Activated CD8-positive, alpha-beta memory T cell treated with anti-CD3 and anti-CD28 coated beads, Interleukin-2, amount 50 U/mL, for 24 hours (primary cell): ENCODE results near the gene KCNC4.
A peak's percentile ranks its signal among the peaks of the same experiment; 100 is the strongest.

Experiments
- DNase-seq: peaks from one replicate; pipeline ENCODE4 v3.0.0-alpha.2; 2020; ENCODE audit errors: extremely low read depth

Gene KCNC4

GRCh38 chr1:110209715-110210603, at the start of gene KCNC4:
Gene KCNC4, plus strand, starts transcription at chr1:110210314. Its CDS starts 1,186 bp downstream, at chr1:110211500.
- DNase-seq: peak; percentile 72

GRCh38 chr1:110160538-110161100, 49.5 kb upstream of the KCNC4 start:
- DNase-seq: no peak

DNA sequence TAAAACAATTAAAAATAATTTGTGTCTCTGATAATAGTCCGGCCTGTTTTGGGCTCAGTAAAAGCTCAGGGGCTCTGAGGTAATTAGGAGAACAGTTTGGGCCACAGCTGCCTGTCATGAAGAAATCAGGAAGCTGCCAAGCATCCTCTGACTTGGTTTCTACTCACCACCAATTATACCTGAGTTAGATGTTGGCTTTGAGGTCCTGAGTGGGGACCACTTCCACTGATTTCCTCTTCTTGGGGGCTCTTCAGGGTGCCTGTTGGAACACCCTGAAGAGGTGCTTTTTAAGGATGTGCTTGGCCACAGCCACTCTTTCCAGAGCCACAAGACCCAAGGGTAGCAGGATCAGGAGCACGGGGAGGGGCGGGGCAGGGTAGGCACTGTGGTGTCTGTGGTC, 48.9 kb upstream of the KCNC4 start:
- DNase-seq: no peak

DNA sequence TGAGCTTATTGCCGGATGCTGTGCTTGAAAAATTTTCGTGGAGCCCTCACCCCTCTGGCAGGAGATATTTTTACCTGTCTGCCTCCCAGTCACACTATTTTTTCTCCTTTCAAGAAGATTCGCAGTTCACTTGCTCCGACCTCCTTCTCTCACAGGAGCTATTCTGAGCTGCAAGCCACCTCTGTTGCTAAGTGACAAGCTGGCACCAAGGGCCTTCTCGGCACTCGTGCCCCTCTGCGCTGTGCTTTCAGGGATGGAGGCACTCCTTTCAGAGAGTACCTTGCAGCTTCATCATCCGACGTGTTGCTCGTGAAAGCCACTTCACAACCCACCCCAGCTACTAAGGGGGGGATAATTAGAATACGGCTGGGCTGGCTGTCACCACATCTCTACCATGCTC, 48.3 kb upstream of the KCNC4 start:
- DNase-seq: no peak

DNA sequence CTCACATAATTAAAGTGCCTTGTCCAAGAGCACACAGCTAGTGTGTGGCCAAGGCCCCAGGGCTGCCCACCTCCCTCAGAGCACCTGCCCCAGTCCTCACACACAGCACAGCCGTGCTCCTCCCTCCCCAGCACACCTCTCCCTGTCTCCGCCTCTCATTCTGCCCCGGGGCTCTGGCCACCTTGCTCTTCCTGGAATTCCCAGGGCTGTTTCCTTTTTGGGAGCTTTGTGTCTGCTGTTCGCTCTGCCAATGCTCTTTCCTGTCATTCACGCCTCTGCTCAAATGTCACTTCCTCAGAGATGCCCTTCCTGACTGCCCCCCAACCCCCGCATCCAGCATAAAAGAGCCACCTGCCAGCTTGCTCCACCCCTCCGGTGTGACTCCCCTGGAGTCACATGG, 46.5 kb upstream of the KCNC4 start:
- no peak for DNase-seq

- DNase-seq: no peak
Observed at GRCh38 chr1:110164725-110165350, 45.3 kb upstream of the KCNC4 start.

- no peak for DNase-seq
Observed at GRCh38 chr1:110165761-110166231, 44.3 kb upstream of the KCNC4 start.

DNA sequence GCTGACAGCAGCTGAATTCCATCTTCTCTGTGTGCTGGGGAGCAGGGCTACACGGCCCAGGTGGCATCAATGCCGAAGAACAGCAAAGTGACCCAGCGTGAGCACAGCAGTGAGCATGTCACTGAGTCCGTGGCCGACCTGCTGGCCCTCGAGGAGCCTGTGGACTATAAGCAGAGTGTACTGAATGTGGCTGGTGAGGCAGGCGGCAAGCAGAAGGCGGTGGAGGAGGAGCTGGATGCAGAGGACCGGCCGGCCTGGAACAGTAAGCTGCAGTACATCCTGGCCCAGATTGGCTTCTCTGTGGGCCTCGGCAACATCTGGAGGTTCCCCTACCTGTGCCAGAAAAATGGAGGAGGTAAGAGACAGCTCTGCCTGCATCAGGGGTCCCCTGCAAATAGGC, 43.3 kb upstream of the KCNC4 start:
- DNase-seq: no peak

DNA sequence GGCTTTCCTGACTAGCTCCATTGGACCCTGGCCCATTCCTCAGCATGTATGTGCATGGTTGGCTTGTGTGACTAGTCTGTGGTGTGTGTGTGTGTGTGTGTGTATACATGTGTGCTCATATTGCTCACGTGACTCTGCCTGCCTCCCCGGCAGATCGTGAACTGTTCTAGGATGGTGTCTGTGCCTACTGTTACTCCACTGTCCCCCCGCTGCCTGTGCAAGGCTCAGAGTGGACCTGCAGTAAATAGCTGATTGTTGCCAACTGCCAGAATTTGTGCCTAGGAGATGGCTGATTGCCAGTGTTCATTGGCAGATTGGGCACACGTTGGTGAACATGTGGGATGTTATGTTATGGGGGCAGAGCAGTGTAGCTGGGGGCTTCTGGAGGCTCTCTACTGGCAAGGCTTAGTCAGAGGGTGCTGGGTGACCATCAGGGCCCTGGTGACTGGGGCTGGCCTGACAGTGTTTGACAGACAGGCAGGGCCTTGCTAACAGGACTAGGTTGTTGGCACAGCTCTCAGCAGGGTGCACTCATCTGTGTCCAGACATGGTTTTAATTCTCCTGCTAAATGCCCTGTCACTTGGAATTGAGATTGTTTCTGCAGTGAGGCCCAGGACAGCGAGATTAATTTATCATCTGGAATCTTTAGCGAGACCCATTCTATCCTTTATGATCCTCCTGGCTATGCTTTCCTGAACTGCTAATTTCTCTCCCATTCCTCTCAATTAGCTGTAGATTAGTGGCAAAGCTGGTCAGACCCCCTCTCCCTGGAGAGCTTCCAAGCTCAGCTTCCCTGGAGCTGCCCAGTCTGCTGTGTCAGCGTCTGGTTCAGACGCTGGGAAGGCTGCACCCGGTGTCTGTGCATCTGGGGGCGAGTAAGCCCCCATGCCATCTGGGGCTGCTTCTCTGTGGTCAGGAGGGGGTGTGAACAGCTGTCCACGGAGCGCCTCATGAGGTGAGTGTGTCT, 39.1 kb upstream of the KCNC4 start:
- DNase-seq: no peak

- DNase-seq: no peak
Observed at GRCh38 chr1:110172001-110172400, 38.1 kb upstream of the KCNC4 start.

DNA sequence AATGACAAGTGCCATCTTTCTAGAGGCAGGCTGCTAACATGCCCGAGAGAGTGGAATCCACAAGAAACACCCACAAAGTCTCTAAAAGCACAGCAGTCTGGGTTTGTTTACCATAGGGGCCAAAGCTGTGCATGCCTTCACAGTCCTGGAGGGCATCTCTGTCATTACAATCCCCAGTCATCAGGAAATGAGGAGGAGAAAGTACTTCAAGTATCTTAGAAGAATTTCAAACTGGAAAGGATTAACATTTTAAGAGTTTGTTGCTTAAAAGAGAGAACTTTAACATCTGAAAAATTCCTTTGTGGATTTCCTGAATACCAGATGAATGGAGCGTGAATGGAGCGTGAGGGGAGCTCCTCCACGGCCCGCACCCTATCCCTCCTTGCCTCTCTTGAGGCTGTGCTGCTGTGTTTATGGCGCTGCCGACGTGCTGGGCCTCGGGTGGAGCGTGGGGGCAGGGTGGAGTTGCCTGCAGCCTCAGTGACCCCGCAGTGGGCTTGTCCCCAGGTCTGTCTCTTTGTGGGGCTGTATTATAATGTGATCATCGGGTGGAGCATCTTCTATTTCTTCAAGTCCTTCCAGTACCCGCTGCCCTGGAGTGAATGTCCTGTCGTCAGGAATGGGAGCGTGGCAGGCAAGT, 36.5 kb upstream of the KCNC4 start:
- DNase-seq: no peak

GRCh38 chr1:110174961-110175360, 35.2 kb upstream of the KCNC4 start:
- no peak for DNase-seq

GRCh38 chr1:110176299-110176956, 33.7 kb upstream of the KCNC4 start:
- no peak for DNase-seq

- no peak for DNase-seq
Observed at GRCh38 chr1:110177775-110178174, 32.3 kb upstream of the KCNC4 start.

- no peak for DNase-seq
Observed at GRCh38 chr1:110183642-110184167, 26.4 kb upstream of the KCNC4 start.

DNA sequence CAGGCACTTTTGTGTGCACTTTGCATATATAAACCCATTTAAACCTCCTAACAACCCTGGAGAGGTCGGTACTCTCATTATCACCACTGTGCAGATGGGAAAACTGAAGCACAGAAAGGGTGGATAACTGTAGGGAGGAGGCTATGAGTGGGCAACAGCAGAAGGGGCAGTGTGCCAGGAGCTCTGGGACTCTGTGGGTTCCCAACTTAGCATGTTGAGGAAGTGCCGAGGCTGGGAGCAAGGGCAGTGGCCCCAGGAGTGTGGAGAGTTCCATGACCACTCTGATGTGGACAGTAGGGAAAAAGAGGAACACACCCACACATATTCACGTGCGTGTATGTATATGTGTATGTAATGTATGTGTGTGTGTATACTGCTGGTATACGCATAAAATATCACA, 25.7 kb upstream of the KCNC4 start:
- DNase-seq: no peak

GRCh38 chr1:110185181-110185580, 24.9 kb upstream of the KCNC4 start:
- no peak for DNase-seq

DNA sequence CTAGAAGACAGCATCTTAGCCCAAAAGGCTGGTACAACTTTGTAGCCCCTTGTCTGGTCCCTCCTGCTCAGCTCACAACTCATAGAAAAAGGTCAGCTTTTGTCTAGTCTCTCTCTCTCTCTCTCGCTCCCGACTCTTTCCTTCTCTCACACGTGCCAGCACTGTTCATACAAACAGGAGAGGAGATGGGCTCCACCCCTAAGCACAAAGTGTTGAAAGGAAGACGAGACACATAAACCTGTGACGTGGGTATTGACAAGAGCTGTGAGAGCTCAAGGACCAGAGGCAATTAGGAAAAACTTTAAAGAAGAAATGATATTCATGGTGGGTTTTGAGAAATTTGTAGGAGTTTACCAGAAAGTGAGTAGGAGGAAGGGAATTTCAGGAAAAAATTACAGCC, 23.6 kb upstream of the KCNC4 start:
- DNase-seq: no peak

- DNase-seq: no peak
Observed at GRCh38 chr1:110187139-110187890, 22.8 kb upstream of the KCNC4 start.
